GM18505 (cell line): ENCODE data around the gene CCDC78.

Experiments
- ATAC-seq: cut with Tn5 transposase; IDR thresholded peaks from one replicate; pipeline ENCODE4 v1.9.1; 2021; ENCODE audit not compliant: unreplicated experiment
- POLR2A ChIP-seq: IDR thresholded peaks from 4 replicates; pipeline ENCODE4 v1.6.1; 2011; ENCODE audit warnings: borderline replicate concordance; ENCODE audit not compliant: insufficient read depth, insufficient read length; ENCODE audit errors: extremely low read depth

CCDC78 gene

GRCh38 chr16:726438-727290 lies at the start of gene CCDC78, which contains the start of gene HAGHL:
CCDC78 (minus strand) TSS chr16:726443; CDS start chr16:726367, 76 bp downstream.
HAGHL (plus strand) TSS chr16:727106; CDS start chr16:727510, 404 bp downstream.
- ATAC-seq: no peak
- peak; percentile 22 for TF ChIP-seq POLR2A

DNA sequence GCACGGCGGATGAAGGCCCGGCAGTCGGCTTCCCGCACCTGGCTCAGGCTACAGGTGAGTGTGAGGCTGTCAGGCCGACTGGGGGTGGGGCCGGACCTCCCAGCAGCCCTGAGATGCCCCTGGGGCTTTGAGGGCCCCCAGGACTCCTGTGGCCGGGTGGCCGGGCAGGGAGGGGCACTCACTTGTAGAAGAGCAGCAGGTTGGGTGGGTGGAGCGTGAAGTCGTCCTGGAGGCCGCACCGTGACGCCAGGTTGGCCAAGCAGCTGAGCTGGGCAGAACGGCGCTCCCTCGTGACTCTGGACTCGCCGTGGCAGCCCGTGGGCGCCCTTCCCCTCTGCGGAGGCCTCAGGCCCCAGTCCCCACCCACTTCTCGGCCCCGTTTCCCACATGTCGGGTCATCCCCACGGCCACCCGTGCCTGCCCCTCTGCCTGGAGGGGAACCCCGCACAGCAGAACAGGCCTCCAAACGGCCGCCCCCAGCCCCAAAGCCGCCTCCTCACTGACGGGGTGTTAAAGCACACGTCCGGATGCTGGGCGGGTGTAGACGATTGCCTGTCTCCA lies 49.1 kb upstream of the CCDC78 start:
- ATAC-seq: no peak
- no peak for TF ChIP-seq POLR2A

GRCh38 chr16:774086-775001 lies 48.1 kb upstream of the CCDC78 start:
- no peak for ATAC-seq
- no peak for TF ChIP-seq POLR2A

DNA sequence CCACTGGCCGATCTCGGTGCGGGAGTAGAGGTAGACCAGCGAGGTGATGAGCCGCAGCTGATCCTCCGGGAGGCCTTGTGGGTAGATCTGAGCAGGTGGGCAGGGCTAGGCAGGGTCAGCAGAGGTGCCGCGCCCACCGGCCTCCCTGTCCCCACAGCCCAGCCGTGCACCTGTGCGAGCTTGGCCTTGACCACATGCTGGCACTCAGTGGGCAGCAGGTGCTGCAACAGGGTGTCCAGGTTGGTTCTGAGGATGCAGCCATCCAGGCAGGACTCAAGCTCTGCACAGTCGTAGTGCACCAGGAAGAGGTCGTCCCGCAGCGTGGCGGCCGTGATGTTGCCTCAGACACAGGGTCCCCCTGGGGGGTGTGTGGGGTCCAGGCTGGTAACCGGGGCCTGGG lies 46.7 kb upstream of the CCDC78 start:
- no peak for ATAC-seq
- no peak for TF ChIP-seq POLR2A

GRCh38 chr16:770411-770810 lies 44.2 kb upstream of the CCDC78 start:
- no peak for ATAC-seq
- no peak for TF ChIP-seq POLR2A

DNA sequence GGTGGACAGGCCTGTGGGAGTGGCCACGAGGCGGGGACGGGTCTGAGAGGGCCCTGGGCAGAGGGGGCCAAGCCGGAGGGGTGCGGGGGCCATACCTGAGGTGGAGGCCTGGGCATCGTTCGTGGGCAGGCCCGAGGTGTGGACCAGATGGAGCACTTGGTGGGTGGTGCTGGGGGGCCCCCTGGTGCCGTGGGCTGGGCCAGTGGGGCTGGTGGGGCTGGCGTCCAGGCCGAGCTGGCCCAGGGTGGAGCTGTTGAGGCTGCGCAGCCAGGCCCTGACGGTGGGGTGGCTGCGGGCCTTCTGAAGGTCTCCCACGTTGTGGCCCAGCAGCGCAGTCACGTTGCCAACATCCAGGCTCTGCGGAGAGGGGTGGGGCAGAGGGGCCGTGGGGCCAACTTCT lies 43.7 kb upstream of the CCDC78 start:
- ATAC-seq: no peak
- TF ChIP-seq POLR2A: no peak

DNA sequence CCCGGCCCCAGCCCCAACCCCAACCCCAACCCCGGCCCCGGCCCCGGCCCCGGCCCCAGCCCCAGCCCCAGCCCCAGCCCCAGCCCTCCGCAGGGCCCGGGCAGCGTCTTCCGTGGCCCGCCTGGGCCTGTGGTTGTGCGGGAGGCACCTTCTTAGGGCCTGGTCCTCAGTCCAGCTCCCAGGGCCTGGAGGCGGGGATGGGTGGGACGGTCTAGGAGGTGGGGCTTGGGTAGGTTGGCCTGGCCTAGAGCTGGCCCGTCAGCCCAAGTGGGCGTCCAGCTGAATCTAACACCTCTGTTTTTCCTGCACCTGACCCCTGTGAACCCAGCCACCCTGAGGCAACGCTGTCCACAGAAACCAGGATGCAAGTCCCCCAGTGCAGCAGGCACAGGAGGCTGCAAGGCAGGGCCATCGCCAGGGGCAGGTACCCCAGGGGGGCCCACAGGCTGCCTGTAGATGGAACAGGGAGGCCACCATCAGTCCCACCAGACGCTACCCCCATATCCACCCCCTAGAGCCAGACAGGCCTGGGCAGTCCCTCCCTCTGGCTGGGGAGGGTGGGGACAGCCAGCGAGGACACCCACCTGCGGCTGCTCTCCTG lies 43.0 kb upstream of the CCDC78 start:
- TF ChIP-seq POLR2A: no peak
- no peak for ATAC-seq

DNA sequence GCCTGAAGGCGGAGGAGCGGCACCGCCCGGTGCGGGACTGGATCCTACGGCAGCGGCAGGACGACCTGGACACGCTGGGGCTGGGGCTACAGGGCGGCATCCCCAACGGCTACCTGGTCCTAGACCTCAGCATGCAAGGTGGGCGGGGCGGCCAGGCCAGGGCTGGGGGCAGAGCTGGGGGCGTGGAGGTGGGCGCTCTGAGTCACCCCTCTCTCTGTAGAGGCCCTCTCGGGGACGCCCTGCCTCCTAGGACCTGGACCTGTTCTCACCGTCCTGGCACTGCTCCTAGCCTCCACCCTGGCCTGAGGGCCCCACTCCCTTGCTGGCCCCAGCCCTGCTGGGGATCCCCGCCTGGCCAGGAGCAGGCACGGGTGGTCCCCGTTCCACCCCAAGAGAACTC lies 42.2 kb upstream of the CCDC78 start:
- ATAC-seq: no peak
- TF ChIP-seq POLR2A: no peak

GRCh38 chr16:767743-768235 lies 41.5 kb upstream of the CCDC78 start:
- no peak for ATAC-seq
- TF ChIP-seq POLR2A: no peak

DNA sequence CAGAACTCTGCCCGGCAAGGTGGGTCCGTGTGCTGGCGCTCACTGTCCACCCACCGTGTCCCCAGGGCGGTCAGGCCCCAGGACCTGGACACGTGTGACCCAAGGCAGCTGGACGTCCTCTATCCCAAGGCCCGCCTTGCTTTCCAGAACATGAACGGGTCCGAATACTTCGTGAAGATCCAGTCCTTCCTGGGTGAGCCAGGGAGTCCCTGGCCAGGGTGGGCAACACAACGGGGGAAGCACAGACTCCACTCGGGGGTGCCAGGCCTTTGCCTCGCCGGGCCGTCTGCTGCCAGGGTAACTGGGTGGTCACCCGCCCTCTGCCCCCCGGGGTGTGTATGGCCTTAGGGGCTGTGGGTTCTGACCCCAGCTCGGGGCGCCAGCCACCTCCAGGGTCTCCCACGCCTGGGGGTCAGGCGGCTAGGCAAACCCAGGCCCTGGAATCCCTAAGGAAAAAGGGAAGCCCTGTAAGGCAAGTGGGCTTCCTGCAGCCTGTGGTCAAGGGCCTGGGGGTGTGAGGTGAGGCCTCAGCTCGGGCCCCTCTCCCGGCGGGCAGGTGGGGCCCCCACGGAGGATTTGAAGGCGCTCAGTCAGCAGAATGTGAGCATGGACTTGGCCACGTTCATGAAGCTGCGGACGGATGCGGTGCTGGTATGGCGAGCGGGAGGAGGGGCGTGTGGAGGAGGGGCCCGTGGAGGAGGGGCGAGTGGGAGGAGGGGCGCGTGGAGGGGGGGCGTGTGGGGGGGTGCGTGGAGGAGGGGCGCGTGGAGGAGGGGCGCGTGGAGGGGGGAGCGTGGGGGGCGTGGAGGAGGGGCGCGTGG lies 40.8 kb upstream of the CCDC78 start:
- ATAC-seq: no peak
- no peak for TF ChIP-seq POLR2A

DNA sequence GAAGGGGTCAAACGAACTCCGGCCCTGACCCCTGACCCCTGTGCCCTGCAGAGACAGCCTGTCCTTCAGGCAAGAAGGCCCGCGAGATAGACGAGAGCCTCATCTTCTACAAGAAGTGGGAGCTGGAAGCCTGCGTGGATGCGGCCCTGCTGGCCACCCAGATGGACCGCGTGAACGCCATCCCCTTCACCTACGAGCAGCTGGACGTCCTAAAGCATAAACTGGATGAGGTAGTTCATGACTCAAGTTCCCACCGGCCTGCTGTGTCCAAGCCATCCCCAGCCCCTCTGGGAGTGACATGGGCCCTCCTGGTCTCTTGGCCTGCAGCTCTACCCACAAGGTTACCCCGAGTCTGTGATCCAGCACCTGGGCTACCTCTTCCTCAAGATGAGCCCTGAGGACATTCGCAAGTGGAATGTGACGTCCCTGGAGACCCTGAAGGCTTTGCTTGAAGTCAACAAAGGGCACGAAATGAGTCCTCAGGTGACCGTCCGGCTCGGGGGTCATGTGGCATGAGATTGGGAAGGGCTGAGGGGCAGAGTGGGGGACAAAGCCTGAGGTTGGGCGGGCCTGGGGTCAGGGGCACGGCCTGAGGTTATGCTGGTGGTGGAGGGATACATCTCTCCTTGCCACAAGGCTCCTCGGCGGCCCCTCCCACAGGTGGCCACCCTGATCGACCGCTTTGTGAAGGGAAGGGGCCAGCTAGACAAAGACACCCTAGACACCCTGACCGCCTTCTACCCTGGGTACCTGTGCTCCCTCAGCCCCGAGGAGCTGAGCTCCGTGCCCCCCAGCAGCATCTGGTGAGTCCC lies 40.0 kb upstream of the CCDC78 start:
- ATAC-seq: no peak
- no peak for TF ChIP-seq POLR2A
